ENCODE measurements around the gene CFAP43. TPM values are rescaled to one million over a fixed set of nuclear protein-coding genes. Genes with fewer than 3 reads are reported as not detected.

The CFAP43 gene
- total and polyA plus RNA-seq, 10 of the 15 experiments (the other 5 are each of a cell fraction or from before 2014, with no cell fraction given): 0.06 to 0.14 (median 0.10) TPM; not detected in 5

- no peak for TF ChIP-seq BACH1 (IDR thresholded peaks at IDR 0.05; ENCODE audit: borderline replicate concordance)
- TF ChIP-seq, protein P1, sequence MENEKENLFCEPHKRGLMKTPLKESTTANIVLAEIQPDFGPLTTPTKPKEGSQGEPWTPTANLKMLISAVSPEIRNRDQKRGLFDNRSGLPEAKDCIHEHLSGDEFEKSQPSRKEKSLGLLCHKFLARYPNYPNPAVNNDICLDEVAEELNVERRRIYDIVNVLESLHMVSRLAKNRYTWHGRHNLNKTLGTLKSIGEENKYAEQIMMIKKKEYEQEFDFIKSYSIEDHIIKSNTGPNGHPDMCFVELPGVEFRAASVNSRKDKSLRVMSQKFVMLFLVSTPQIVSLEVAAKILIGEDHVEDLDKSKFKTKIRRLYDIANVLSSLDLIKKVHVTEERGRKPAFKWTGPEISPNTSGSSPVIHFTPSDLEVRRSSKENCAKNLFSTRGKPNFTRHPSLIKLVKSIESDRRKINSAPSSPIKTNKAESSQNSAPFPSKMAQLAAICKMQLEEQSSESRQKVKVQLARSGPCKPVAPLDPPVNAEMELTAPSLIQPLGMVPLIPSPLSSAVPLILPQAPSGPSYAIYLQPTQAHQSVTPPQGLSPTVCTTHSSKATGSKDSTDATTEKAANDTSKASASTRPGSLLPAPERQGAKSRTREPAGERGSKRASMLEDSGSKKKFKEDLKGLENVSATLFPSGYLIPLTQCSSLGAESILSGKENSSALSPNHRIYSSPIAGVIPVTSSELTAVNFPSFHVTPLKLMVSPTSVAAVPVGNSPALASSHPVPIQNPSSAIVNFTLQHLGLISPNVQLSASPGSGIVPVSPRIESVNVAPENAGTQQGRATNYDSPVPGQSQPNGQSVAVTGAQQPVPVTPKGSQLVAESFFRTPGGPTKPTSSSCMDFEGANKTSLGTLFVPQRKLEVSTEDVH (IDR thresholded peaks at IDR 0.05; ENCODE audit: low read depth, partially characterized antibody): peak; percentile 85
- TF ChIP-seq, protein P2, sequence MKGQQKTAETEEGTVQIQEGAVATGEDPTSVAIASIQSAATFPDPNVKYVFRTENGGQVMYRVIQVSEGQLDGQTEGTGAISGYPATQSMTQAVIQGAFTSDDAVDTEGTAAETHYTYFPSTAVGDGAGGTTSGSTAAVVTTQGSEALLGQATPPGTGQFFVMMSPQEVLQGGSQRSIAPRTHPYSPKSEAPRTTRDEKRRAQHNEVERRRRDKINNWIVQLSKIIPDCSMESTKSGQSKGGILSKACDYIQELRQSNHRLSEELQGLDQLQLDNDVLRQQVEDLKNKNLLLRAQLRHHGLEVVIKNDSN (IDR thresholded peaks at IDR 0.05; ENCODE audit: borderline replicate concordance, extremely low read length, insufficient read depth, low read depth, low read length): no peak
- TF ChIP-seq STAT1 (conservative IDR thresholded peaks at IDR 0.05): peak; percentile 86; the same call in 1 of the 2 replicates
Observed at GRCh38 chr10:104122225-104123107, 109.7 kb downstream of the CFAP43 start (continued).

All from GM12878 (cell line).